ENCODE data around the gene UCHL5.

DNA sequence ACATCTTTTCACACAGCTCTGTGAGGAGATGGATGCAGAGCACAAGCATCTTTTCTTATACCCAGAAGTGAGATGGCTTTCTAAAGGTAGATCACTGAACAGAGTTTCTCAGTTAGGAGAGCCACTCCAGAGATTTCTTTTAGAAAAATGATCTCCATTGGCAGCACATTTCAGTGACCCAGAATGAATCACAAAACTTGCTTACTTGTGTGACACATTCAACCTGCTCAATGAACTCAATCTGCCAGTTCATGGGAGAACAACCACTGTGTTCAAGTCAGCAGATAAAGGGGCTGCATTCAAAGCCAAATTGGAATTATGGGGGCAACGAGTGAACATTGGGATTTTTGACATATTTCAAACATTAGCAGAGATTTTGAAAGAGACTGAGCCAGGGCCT lies 78.3 kb downstream of the UCHL5 start:
- TF ChIP-seq, protein P1, sequence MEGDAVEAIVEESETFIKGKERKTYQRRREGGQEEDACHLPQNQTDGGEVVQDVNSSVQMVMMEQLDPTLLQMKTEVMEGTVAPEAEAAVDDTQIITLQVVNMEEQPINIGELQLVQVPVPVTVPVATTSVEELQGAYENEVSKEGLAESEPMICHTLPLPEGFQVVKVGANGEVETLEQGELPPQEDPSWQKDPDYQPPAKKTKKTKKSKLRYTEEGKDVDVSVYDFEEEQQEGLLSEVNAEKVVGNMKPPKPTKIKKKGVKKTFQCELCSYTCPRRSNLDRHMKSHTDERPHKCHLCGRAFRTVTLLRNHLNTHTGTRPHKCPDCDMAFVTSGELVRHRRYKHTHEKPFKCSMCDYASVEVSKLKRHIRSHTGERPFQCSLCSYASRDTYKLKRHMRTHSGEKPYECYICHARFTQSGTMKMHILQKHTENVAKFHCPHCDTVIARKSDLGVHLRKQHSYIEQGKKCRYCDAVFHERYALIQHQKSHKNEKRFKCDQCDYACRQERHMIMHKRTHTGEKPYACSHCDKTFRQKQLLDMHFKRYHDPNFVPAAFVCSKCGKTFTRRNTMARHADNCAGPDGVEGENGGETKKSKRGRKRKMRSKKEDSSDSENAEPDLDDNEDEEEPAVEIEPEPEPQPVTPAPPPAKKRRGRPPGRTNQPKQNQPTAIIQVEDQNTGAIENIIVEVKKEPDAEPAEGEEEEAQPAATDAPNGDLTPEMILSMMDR (IDR thresholded peaks at IDR 0.05) = no peak
- TF ChIP-seq POLR2A (IDR thresholded peaks at IDR 0.05) = no peak
